Raji (cell line): ENCODE data around the gene IGF1R.

Experiments
- POLR2A ChIP-seq: IDR thresholded peaks from 2 replicates; pipeline ENCODE4 v1.6.1; 2011; ENCODE audit warnings: low read depth, low read length, control low read depth; ENCODE audit not compliant: insufficient read depth

The IGF1R gene

GRCh38 chr15:98778263-98778959, 130.1 kb downstream of the IGF1R start:
- TF ChIP-seq POLR2A: no peak

GRCh38 chr15:98778960-98779359, 130.6 kb downstream of the IGF1R start:
- TF ChIP-seq POLR2A: no peak

GRCh38 chr15:98779463-98780071, 131.2 kb downstream of the IGF1R start:
- no peak for TF ChIP-seq POLR2A

- no peak for TF ChIP-seq POLR2A
Measured at GRCh38 chr15:98781838-98782237, 133.5 kb downstream of the IGF1R start.

- TF ChIP-seq POLR2A: no peak
Measured at GRCh38 chr15:98782801-98783200, 134.5 kb downstream of the IGF1R start.

- TF ChIP-seq POLR2A: no peak
Measured at GRCh38 chr15:98785431-98785806, 137.1 kb downstream of the IGF1R start.

GRCh38 chr15:98785807-98786621, 137.7 kb downstream of the IGF1R start:
- TF ChIP-seq POLR2A: no peak

- no peak for TF ChIP-seq POLR2A
Measured at GRCh38 chr15:98786717-98787116, 138.4 kb downstream of the IGF1R start.

GRCh38 chr15:98787194-98787593, 138.9 kb downstream of the IGF1R start:
- no peak for TF ChIP-seq POLR2A

GRCh38 chr15:98787936-98788757, 139.8 kb downstream of the IGF1R start:
- no peak for TF ChIP-seq POLR2A

GRCh38 chr15:98789020-98789419, 140.7 kb downstream of the IGF1R start:
- TF ChIP-seq POLR2A: no peak

- no peak for TF ChIP-seq POLR2A
Measured at GRCh38 chr15:98790270-98790669, 141.9 kb downstream of the IGF1R start.

GRCh38 chr15:98791046-98791701, 142.8 kb downstream of the IGF1R start:
- no peak for TF ChIP-seq POLR2A

GRCh38 chr15:98792117-98792516, 143.8 kb downstream of the IGF1R start:
- TF ChIP-seq POLR2A: no peak

GRCh38 chr15:98794211-98794610, 145.9 kb downstream of the IGF1R start:
- no peak for TF ChIP-seq POLR2A
